Fibroblast of pulmonary artery (primary cell): ENCODE measurements around the gene IL1RAPL2.

ENCODE experiments used
- DNase-seq: peaks from one replicate; pipeline ENCODE4 v3.0.0-alpha.2; 2010; ENCODE audit warnings: low read depth
- H3K4me3 ChIP-seq: replicated peaks from 2 replicates; pipeline ENCODE4 v1.5.1; 2011; ENCODE audit warnings: low read depth, mild to moderate bottlenecking, control low read depth, low read length, moderate library complexity
- TF ChIP-seq, protein P1 (sequence below): IDR thresholded peaks from 2 replicates; pipeline ENCODE4 v1.5.1; 2011; ENCODE audit warnings: mild to moderate bottlenecking, control low read depth, low read length, inconsistent platforms; ENCODE audit errors: missing control alignments

IL1RAPL2 gene

DNA sequence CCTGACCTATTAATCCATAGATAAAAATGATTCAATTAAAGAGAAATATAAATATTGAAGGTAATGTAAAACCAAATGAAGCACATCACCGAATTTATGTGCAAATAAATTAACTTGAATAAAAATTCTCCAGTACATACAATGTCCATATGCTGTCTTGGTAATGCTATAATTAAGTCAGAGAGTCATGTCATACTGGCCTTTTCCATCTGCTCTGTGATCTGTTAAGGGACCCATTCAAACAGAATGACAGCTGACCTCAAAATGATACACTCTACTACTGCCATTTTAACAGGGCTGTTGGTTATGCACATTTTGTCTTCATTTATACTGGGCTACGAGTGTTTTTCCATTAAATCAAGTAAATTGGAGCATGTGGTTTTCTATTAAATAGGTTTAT lies 555.2 kb downstream of the IL1RAPL2 start:
- TF ChIP-seq, protein P1, sequence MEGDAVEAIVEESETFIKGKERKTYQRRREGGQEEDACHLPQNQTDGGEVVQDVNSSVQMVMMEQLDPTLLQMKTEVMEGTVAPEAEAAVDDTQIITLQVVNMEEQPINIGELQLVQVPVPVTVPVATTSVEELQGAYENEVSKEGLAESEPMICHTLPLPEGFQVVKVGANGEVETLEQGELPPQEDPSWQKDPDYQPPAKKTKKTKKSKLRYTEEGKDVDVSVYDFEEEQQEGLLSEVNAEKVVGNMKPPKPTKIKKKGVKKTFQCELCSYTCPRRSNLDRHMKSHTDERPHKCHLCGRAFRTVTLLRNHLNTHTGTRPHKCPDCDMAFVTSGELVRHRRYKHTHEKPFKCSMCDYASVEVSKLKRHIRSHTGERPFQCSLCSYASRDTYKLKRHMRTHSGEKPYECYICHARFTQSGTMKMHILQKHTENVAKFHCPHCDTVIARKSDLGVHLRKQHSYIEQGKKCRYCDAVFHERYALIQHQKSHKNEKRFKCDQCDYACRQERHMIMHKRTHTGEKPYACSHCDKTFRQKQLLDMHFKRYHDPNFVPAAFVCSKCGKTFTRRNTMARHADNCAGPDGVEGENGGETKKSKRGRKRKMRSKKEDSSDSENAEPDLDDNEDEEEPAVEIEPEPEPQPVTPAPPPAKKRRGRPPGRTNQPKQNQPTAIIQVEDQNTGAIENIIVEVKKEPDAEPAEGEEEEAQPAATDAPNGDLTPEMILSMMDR = no peak
- no peak for DNase-seq

DNA sequence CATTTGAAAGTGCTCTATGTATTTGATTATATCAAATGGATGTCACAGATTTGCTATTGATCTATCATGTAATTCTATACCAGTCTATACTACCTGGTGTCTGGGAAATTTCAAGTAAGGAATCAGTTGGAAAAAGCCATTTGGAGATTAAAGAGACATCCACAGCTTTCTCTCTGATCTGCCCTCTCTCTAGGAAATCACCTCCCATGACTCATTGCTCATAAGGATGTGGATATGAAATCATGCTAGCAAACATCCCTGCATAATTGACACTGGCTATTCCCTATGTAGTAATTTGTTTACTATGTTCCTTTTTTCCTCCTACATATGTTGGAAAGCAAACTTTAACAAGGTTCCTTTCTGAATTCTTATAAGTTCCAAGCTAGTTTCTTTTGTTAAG lies 560.2 kb downstream of the IL1RAPL2 start:
- TF ChIP-seq, protein P1 = no peak
- DNase-seq = no peak
- H3K4me3 ChIP-seq = no peak overlapping the region

More for the DNA sequence above, 555.2 kb downstream of the IL1RAPL2 start:
- no peak overlapping the region for H3K4me3 ChIP-seq

DNA sequence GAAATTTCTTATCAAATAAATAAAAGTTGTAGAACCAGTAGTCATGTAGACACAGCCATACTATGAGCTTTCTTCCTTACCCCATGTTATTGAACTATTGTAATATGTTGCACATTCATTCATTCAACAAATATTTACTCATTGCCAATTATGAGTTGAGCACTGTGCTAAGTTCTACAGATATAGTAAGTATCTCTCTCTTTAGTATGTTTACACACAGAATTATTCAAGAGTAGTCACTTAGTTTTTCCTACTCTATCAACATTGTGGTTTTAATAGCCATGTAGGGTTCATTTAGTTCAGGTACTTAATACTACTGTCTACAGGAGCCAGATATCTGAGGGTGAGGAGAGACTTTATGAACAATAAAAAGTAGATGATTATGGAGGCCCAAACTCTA lies 568.3 kb downstream of the IL1RAPL2 start:
- DNase-seq = no peak
- no peak overlapping the region for H3K4me3 ChIP-seq
- TF ChIP-seq, protein P1 = no peak

DNA sequence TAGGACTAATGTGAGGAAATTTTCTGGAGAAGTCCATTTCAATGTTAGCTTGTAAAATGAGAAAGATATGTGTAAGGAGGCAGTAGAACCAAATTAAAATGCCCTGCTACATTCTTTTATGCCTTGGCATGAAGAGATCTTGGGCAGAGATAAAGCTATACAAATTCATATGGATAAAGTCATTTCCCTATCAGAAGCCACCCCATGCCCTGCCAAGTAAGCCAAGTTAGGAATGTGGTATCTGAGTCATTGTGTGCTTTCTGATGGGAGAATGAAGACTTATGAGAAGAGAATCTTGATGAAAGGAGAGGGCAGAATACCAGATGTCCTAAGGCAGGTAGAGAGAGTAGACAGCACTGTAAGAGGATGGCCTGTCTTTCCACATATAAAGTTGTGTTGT lies 570.8 kb downstream of the IL1RAPL2 start:
- DNase-seq = no peak
- TF ChIP-seq, protein P1 = no peak

DNA sequence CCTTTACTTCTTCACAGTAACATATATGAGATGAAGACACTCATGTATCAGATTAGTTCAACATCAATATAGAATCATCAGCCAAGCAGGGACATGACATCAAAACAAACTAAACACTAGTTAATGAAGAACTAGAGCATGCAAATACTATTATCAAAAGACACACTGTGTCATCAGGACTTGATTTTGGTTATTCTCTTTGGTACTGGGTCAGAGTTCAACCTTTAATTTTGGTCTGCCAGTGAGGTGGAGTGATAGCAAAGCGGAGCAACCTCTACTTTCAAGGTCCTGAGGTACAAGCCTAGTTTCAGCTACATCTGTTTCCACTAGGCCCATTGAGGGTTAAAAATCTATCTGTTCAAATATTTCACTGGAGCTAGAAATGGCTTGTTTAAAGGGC lies 584.0 kb downstream of the IL1RAPL2 start:
- no peak overlapping the region for H3K4me3 ChIP-seq
- no peak for DNase-seq
- TF ChIP-seq, protein P1 = no peak

More for the DNA sequence above, 570.8 kb downstream of the IL1RAPL2 start:
- no peak overlapping the region for H3K4me3 ChIP-seq

DNA sequence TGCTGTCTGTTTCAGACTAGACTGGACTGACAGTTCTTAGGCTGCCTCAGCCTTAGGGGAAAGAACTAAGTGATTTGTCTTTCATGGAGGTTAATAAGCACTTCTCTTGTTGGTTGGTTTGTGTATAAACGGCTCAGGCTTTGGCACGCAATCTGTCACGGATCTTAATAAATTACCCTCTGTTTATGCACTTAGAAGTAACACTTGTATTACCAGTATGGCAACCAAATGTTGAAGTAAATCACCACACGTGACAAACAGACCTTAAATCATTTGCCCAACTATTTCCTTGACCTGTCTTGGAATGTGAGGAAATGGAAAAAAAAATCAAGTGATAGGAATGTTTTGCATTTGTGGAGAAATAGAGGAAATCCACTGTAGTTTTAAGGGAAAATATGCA lies 584.6 kb downstream of the IL1RAPL2 start:
- DNase-seq = no peak
- H3K4me3 ChIP-seq = no peak overlapping the region
- TF ChIP-seq, protein P1 = no peak

DNA sequence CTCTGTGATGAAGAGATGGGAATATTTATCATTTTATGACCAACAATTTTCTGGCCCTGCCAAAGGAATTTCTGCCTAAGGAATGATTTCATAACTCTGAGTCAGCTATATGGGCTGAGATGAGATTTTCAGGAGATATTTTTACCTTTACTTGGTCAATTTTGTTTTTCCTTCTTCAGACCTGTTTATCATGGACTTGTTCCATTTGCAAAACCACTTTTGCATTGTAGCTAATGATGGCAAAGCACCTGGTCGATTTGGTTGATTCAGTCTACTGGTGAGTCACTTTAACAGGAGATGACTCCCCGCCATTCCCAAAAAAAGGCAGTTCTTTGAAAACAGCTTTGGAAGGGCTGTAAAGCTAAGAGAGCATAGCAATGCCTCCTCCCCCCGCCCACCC lies 601.2 kb downstream of the IL1RAPL2 start:
- no peak for DNase-seq

More for the DNA sequence above, 601.2 kb downstream of the IL1RAPL2 start:
- no peak overlapping the region for H3K4me3 ChIP-seq
- TF ChIP-seq, protein P1 = no peak
